Kidney epithelial cell (primary cell): Measurements from ENCODE around the gene UBASH3B. TPM values are rescaled to one million over a fixed set of nuclear protein-coding genes. Genes with fewer than 3 reads are reported as not detected.

Experiments used
- DNase-seq: peaks from one replicate; pipeline ENCODE4 v3.0.0-alpha.2; 2010; ENCODE audit warnings: low read depth
- H3K27me3 ChIP-seq: 2 replicates; pipeline ENCODE4 v1.6.0; 2011; ENCODE audit warnings: low read length; ENCODE audit not compliant: control insufficient read depth, insufficient read depth
- H3K36me3 ChIP-seq: 2 replicates; pipeline ENCODE4 v1.5.1; 2011; ENCODE audit warnings: low read length; ENCODE audit not compliant: control insufficient read depth, insufficient read depth
- H3K4me3 ChIP-seq: 2 replicates; pipeline ENCODE4 v1.5.1; 2011; ENCODE audit warnings: low read depth, mild to moderate bottlenecking, control low read depth, low read length
- CTCF ChIP-seq: IDR thresholded peaks from 2 replicates; pipeline ENCODE4 v1.5.1; 2011; ENCODE audit warnings: mild to moderate bottlenecking, moderate library complexity, low read length, control low read depth, inconsistent platforms; ENCODE audit not compliant: insufficient read depth, poor library complexity, severe bottlenecking
- total RNA-seq: library from RNA; depleted of rRNA; stranded (reverse); fragments of >200 nt; gene quantifications from 2 replicates; pipeline ENCODE4 v1.2.3, GENCODE V29; 2015

Gene UBASH3B
- total RNA-seq, 1 donor from 2014 or later = 32.0 TPM

- DNase-seq = no peak
- TF ChIP-seq CTCF = no peak
- no peaks in the 10 kb centered on the region for H3K36me3 ChIP-seq
- no peak overlapping the region for H3K4me3 ChIP-seq
- no peaks in the 10 kb centered on the region for H3K27me3 ChIP-seq
Observed at GRCh38 chr11:122666743-122667142, 11.2 kb downstream of the UBASH3B start.

- no peak for DNase-seq
Observed at GRCh38 chr11:122668562-122669090, 13.1 kb downstream of the UBASH3B start.

GRCh38 chr11:122670131-122670530 is 14.6 kb downstream of the UBASH3B start:
- H3K27me3 ChIP-seq = no peaks in the 10 kb centered on the region
- no peak for TF ChIP-seq CTCF
- H3K36me3 ChIP-seq = no peaks in the 10 kb centered on the region
- no peak overlapping the region for H3K4me3 ChIP-seq
- no peak for DNase-seq

More at GRCh38 chr11:122668562-122669090, 13.1 kb downstream of the UBASH3B start:
- no peak for TF ChIP-seq CTCF
- no peaks in the 10 kb centered on the region for H3K27me3 ChIP-seq
- no peaks in the 10 kb centered on the region for H3K36me3 ChIP-seq
- no peak overlapping the region for H3K4me3 ChIP-seq

- H3K27me3 ChIP-seq = no peaks in the 10 kb centered on the region
- no peak for DNase-seq
- no peak for TF ChIP-seq CTCF
- no peaks in the 10 kb centered on the region for H3K36me3 ChIP-seq
- no peak overlapping the region for H3K4me3 ChIP-seq
Observed at GRCh38 chr11:122671400-122671891, 15.9 kb downstream of the UBASH3B start.

GRCh38 chr11:122672892-122673291 is 17.4 kb downstream of the UBASH3B start:
- no peaks in the 10 kb centered on the region for H3K27me3 ChIP-seq

More at GRCh38 chr11:122672892-122673291, 17.4 kb downstream of the UBASH3B start:
- Histone ChIP-seq H3K36me3 (no peaks in the 10 kb centered on the region), H3K4me3 (no peak overlapping the region)
- no peak for TF ChIP-seq CTCF
- DNase-seq = no peak
